T-helper 1 cell (primary cell): ENCODE results near the gene TAF4B.
"Not testable (repeated sequence)": the region's sequence is repeated elsewhere in the genome, so short reads cannot be mapped to it uniquely, and the experiment has no call there.

Experiments
- DNase-seq, 5 donors: peaks; one replicate each; pipeline ENCODE4 v3.0.0-alpha.2; 2012 to 2020

The TAF4B gene

GRCh38 chr18:26237363-26237762, 11.1 kb downstream of the TAF4B start:
- not testable (repeated sequence) for DNase-seq

GRCh38 chr18:26238718-26239117, 12.5 kb downstream of the TAF4B start:
- not testable (repeated sequence) for DNase-seq

GRCh38 chr18:26242392-26242791, 16.1 kb downstream of the TAF4B start:
- not testable (repeated sequence) for DNase-seq

GRCh38 chr18:26245434-26245833, 19.2 kb downstream of the TAF4B start:
- not testable (repeated sequence) for DNase-seq

GRCh38 chr18:26252411-26252810, 26.2 kb downstream of the TAF4B start:
- no peak for DNase-seq

GRCh38 chr18:26254808-26255207, 28.6 kb downstream of the TAF4B start:
- DNase-seq: not testable (repeated sequence)

- no peak for DNase-seq
Observed at GRCh38 chr18:26255695-26256622, 29.7 kb downstream of the TAF4B start.

- DNase-seq: no peak
Observed at GRCh38 chr18:26258711-26259110, 32.5 kb downstream of the TAF4B start.

- not testable (repeated sequence) for DNase-seq
Observed at GRCh38 chr18:26259416-26259815, 33.2 kb downstream of the TAF4B start.

GRCh38 chr18:26262156-26262555, 35.9 kb downstream of the TAF4B start:
- DNase-seq: no peak

- no peak for DNase-seq
Observed at GRCh38 chr18:26267357-26267930, 41.2 kb downstream of the TAF4B start.

- DNase-seq: no peak
Observed at GRCh38 chr18:26268454-26268853, 42.2 kb downstream of the TAF4B start.

- no peak for DNase-seq
Observed at GRCh38 chr18:26271917-26272549, 45.8 kb downstream of the TAF4B start.

- DNase-seq: no peak
Observed at GRCh38 chr18:26277374-26277773, 51.1 kb downstream of the TAF4B start.

GRCh38 chr18:26279428-26279827, 53.2 kb downstream of the TAF4B start:
- no peak for DNase-seq

GRCh38 chr18:26286008-26286407, 59.8 kb downstream of the TAF4B start:
- no peak for DNase-seq

GRCh38 chr18:26287644-26288043, 61.4 kb downstream of the TAF4B start:
- DNase-seq: no peak

- no peak for DNase-seq
Observed at GRCh38 chr18:26290385-26290784, 64.1 kb downstream of the TAF4B start.

GRCh38 chr18:26293982-26294381, 67.7 kb downstream of the TAF4B start:
- DNase-seq: no peak

GRCh38 chr18:26298107-26298506, 71.9 kb downstream of the TAF4B start:
- no peak for DNase-seq

- no peak for DNase-seq
Observed at GRCh38 chr18:26301681-26302080, 75.4 kb downstream of the TAF4B start.

GRCh38 chr18:26303222-26303621, 77.0 kb downstream of the TAF4B start:
- not testable (repeated sequence) for DNase-seq

GRCh38 chr18:26304511-26304910, 78.3 kb downstream of the TAF4B start:
- no peak for DNase-seq
